Stimulated activated CD4-positive, alpha-beta T cell treated with anti-CD3 and anti-CD28 coated beads, TNF-alpha, amount 100 ng/mL, for 1 hour (primary cell): Measurements from ENCODE around the gene TMEM179.
"Not testable (repeated sequence)": the region's sequence is repeated elsewhere in the genome, so short reads cannot be mapped to it uniquely, and the experiment has no call there.

Experiments
- DNase-seq, 3 donors: peaks; one replicate each; pipeline ENCODE4 v3.0.0-alpha.2; 2020; ENCODE audit warnings: low read depth in 3 of 3, low spot score in 1 of 3

The TMEM179 gene

GRCh38 chr14:104638190-104638589 lies 33.6 kb upstream of the TMEM179 start:
- no peak for DNase-seq

GRCh38 chr14:104637546-104638003 lies 33.0 kb upstream of the TMEM179 start:
- no peak for DNase-seq

- DNase-seq: not testable (repeated sequence)
Measured at GRCh38 chr14:104636846-104637545, 32.4 kb upstream of the TMEM179 start.

- no peak for DNase-seq
Measured at GRCh38 chr14:104636131-104636530, 31.6 kb upstream of the TMEM179 start.

GRCh38 chr14:104635717-104636116 lies 31.1 kb upstream of the TMEM179 start:
- no peak for DNase-seq

GRCh38 chr14:104634886-104635570 lies 30.5 kb upstream of the TMEM179 start:
- no peak for DNase-seq

GRCh38 chr14:104634138-104634760 lies 29.7 kb upstream of the TMEM179 start:
- no peak for DNase-seq

GRCh38 chr14:104633276-104634137 lies 28.9 kb upstream of the TMEM179 start:
- DNase-seq: no peak

- DNase-seq: no peak
Measured at GRCh38 chr14:104632781-104633180, 28.2 kb upstream of the TMEM179 start.

GRCh38 chr14:104624939-104625338 lies 20.4 kb upstream of the TMEM179 start:
- DNase-seq: no peak

GRCh38 chr14:104614126-104614812 lies 9.7 kb upstream of the TMEM179 start:
- no peak for DNase-seq

- DNase-seq: no peak
Measured at GRCh38 chr14:104611881-104612280, 7.3 kb upstream of the TMEM179 start.

- DNase-seq: no peak
Measured at GRCh38 chr14:104610749-104611310, 6.3 kb upstream of the TMEM179 start.

- DNase-seq: no peak
Measured at GRCh38 chr14:104609666-104610065, 5.1 kb upstream of the TMEM179 start.

GRCh38 chr14:104603711-104604401 lies 716 bp downstream of the TMEM179 start:
- no peak for DNase-seq

GRCh38 chr14:104602933-104603325 lies 1.6 kb downstream of the TMEM179 start:
- DNase-seq: no peak

GRCh38 chr14:104602315-104602932 lies 2.1 kb downstream of the TMEM179 start:
- DNase-seq: no peak

GRCh38 chr14:104601786-104602185 lies 2.8 kb downstream of the TMEM179 start:
- no peak for DNase-seq

GRCh38 chr14:104600805-104601204 lies 3.8 kb downstream of the TMEM179 start:
- DNase-seq: no peak
